HG03097 (cell line): Measurements from ENCODE around the gene GRHPR.
A peak's percentile ranks its signal among the peaks of the same experiment; 100 is the strongest.

Source experiments
- ATAC-seq: cut with Tn5 transposase; IDR thresholded peaks from one replicate; pipeline ENCODE4 v1.9.1; 2021; ENCODE audit not compliant: unreplicated experiment, low FRiP score

GRHPR gene

GRCh38 chr9:37422289-37423104, at the start of gene GRHPR:
TSS of gene GRHPR (plus strand) at chr9:37422696. CDS start at chr9:37422751, 55 bp downstream.
- peak; percentile 84 for ATAC-seq

- ATAC-seq, result no peak
Observed at GRCh38 chr9:37372839-37373238, 49.7 kb upstream of the GRHPR start.

GRCh38 chr9:37373621-37374020, 48.9 kb upstream of the GRHPR start:
- ATAC-seq, result no peak

GRCh38 chr9:37374892-37375291, 47.6 kb upstream of the GRHPR start:
- peak; percentile 30 for ATAC-seq

- no peak for ATAC-seq
Observed at GRCh38 chr9:37377688-37378612, 44.5 kb upstream of the GRHPR start.

GRCh38 chr9:37378613-37379004, 43.9 kb upstream of the GRHPR start:
- ATAC-seq, result no peak

- ATAC-seq, result no peak
Observed at GRCh38 chr9:37379835-37380234, 42.7 kb upstream of the GRHPR start.

- ATAC-seq, result no peak
Observed at GRCh38 chr9:37380570-37380969, 41.9 kb upstream of the GRHPR start.

- no peak for ATAC-seq
Observed at GRCh38 chr9:37381094-37381741, 41.3 kb upstream of the GRHPR start.

GRCh38 chr9:37382161-37382981, 40.1 kb upstream of the GRHPR start:
- no peak for ATAC-seq

GRCh38 chr9:37382982-37383357, 39.5 kb upstream of the GRHPR start:
- no peak for ATAC-seq

GRCh38 chr9:37383393-37383792, 39.1 kb upstream of the GRHPR start:
- ATAC-seq, result no peak

GRCh38 chr9:37383876-37384746, 38.4 kb upstream of the GRHPR start:
- no peak for ATAC-seq

- no peak for ATAC-seq
Observed at GRCh38 chr9:37385286-37385685, 37.2 kb upstream of the GRHPR start.

- ATAC-seq, result no peak
Observed at GRCh38 chr9:37386988-37387387, 35.5 kb upstream of the GRHPR start.

GRCh38 chr9:37390759-37391158, 31.7 kb upstream of the GRHPR start:
- ATAC-seq, result peak; percentile 86

- ATAC-seq, result no peak
Observed at GRCh38 chr9:37392272-37392671, 30.2 kb upstream of the GRHPR start.

- no peak for ATAC-seq
Observed at GRCh38 chr9:37395229-37395628, 27.3 kb upstream of the GRHPR start.

- ATAC-seq, result no peak
Observed at GRCh38 chr9:37395663-37396062, 26.8 kb upstream of the GRHPR start.
